ENCODE measurements around the gene PHF3.

The PHF3 gene, protein sequence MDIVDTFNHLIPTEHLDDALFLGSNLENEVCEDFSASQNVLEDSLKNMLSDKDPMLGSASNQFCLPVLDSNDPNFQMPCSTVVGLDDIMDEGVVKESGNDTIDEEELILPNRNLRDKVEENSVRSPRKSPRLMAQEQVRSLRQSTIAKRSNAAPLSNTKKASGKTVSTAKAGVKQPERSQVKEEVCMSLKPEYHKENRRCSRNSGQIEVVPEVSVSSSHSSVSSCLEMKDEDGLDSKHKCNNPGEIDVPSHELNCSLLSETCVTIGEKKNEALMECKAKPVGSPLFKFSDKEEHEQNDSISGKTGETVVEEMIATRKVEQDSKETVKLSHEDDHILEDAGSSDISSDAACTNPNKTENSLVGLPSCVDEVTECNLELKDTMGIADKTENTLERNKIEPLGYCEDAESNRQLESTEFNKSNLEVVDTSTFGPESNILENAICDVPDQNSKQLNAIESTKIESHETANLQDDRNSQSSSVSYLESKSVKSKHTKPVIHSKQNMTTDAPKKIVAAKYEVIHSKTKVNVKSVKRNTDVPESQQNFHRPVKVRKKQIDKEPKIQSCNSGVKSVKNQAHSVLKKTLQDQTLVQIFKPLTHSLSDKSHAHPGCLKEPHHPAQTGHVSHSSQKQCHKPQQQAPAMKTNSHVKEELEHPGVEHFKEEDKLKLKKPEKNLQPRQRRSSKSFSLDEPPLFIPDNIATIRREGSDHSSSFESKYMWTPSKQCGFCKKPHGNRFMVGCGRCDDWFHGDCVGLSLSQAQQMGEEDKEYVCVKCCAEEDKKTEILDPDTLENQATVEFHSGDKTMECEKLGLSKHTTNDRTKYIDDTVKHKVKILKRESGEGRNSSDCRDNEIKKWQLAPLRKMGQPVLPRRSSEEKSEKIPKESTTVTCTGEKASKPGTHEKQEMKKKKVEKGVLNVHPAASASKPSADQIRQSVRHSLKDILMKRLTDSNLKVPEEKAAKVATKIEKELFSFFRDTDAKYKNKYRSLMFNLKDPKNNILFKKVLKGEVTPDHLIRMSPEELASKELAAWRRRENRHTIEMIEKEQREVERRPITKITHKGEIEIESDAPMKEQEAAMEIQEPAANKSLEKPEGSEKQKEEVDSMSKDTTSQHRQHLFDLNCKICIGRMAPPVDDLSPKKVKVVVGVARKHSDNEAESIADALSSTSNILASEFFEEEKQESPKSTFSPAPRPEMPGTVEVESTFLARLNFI (N-terminal part only)

DNA sequence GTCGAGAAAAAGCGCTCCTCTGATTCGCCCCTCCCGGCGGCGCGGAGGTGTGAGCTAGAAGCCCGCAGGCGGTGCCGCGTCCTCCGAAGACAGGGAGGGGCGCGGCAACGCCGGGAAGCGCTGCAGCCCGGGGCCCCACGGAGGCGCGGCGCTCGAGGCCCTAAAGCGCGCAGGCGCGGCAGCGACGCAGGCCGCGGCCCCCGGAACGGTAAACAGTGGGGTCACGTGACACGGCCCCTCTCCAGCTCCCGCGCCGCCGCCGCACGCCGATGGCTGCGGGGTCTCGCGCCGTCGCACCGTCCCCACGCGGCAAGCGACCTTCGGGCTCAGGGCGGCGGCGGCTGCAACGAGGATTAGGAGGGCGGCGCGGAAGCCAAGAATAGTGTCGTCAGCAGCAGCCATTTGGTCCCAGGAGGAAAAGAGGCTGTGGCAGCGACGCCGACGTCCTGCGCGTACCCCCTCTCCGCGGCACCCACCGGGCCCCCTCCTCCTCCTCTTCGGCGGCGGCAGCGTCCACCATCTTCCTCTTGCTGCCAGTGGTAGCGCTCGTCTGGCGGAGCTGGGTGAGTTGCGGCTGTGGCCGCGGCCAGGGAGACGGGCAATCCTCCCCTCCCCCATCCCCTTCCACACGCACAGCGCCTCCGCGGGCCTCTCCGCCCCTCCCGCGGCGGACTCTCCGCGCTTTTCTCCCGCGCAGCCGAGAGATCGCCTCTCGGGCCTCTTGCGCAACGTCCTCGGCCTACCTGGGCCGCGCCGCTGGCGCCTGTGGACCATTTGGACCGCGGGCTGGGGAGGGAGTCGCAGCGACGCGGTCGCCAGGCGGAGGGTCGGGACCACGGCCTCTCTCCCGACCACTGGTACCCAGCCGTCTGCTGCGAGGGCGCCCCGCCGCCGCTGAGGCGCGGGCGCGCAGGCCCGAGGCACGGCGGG is at the start of gene PHF3:
TSS of gene PHF3 (plus strand) at position 215 of the 930 bp plus-strand sequence. CDS start 10,750 bp downstream, outside the sequence.
- TF ChIP-seq CTCF (conservative IDR thresholded peaks at IDR 0.05; ENCODE audit: low read depth) = peak; percentile 16; the same call in 1 of the 2 replicates
- CTCF ChIA-PET = interaction anchor here (0.5 to 1.2 kb wide), 4 partner anchors 48 to 167 kb away, joined by 3 to 5 read pairs (median 4); no protein-coding TSS in a partner anchor
- peak within 1 kb of the TSS; percentile 95 for H3K27ac ChIP-seq

DNA sequence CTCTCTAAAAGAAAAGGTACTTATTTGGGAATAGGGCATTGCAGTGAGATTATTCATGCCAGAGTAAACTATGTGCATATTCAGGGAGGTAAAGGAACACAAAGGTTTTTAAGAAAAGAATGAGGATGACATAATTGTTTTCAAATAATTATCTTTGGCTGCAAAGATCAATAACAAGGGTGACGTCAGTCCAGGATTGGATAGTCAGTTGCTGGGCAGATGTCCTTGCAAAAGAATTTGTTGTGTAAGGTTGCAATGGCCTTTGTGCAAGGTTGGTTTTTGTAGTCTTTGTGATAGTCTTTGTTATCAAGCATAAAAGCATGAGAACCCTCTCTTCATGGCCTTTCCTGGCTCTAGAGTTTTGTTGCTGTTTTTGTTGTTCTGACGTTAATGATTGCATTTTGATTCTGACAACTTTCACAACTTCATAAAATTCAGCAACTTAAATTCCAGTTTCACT is 45.6 kb upstream of the PHF3 start:
- ChIA-PET CTCF (no interaction called here), POLR2A (ENCODE audit: low non-redundant PET) (no interaction called here)
- no peak for DNase-seq (ENCODE audit: low spot score)
- no peak for TF ChIP-seq CTCF (conservative IDR thresholded peaks at IDR 0.05; ENCODE audit: low read depth)
- no peak overlapping the region for H3K27ac ChIP-seq

More for the DNA sequence above, at the start of gene PHF3:
- peak; percentile 89 for DNase-seq (ENCODE audit: low spot score)
- POLR2A ChIA-PET (ENCODE audit: low non-redundant PET) = interaction anchor here (0.6 kb wide), 1 partner anchor 28 kb away, joined by 3 read pairs; no protein-coding TSS in a partner anchor

GRCh38 chr6:63592886-63593285 is 42.7 kb upstream of the PHF3 start:
- no peak for DNase-seq (ENCODE audit: low spot score)
- no peak for TF ChIP-seq CTCF (conservative IDR thresholded peaks at IDR 0.05; ENCODE audit: low read depth)
- ChIA-PET CTCF (interaction anchor here (0.8 kb wide), 1 partner anchor 167 kb away, joined by 4 read pairs; no protein-coding TSS in a partner anchor), POLR2A (ENCODE audit: low non-redundant PET) (no interaction called here)
- H3K27ac ChIP-seq = no peak overlapping the region

GRCh38 chr6:63597141-63598048 is 38.2 kb upstream of the PHF3 start:
- no peak overlapping the region for H3K27ac ChIP-seq
- DNase-seq (ENCODE audit: low spot score) = no peak
- no peak for TF ChIP-seq CTCF (conservative IDR thresholded peaks at IDR 0.05; ENCODE audit: low read depth)
- POLR2A ChIA-PET (ENCODE audit: low non-redundant PET) = no interaction called here
- CTCF ChIA-PET = interaction anchor here (0.6 to 1.5 kb wide), 2 partner anchors 147 to 245 kb away, joined by 7 to 8 read pairs; no protein-coding TSS in a partner anchor

Data from RWPE1 (cell line).